NCI-H82 (cell line): ENCODE data around the gene CPT2.

ENCODE experiments used
- DNase-seq: peaks from one replicate; lab custom pipeline; 2025; lab: John Stamatoyannopoulos, UW

Gene CPT2

DNA sequence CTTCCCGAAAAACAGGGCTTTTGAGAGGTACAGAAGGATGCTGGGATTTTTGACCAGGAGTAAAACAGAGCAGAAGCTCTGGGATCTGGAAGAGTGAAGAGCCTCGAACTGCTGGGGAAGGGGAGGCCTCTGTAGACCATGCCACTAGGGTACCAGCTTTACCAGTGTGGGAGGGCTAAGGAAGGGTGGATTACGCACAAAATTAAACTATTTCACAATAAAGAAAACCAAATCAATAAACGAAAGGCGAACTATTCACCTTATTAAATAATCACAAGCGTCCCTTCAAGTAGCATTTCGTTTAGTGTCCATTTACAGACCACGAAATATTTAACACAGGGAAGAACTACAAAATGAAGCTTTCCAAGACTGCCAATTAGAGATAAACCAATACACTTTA is 23.1 kb downstream of the CPT2 start:
- no peak for DNase-seq

DNA sequence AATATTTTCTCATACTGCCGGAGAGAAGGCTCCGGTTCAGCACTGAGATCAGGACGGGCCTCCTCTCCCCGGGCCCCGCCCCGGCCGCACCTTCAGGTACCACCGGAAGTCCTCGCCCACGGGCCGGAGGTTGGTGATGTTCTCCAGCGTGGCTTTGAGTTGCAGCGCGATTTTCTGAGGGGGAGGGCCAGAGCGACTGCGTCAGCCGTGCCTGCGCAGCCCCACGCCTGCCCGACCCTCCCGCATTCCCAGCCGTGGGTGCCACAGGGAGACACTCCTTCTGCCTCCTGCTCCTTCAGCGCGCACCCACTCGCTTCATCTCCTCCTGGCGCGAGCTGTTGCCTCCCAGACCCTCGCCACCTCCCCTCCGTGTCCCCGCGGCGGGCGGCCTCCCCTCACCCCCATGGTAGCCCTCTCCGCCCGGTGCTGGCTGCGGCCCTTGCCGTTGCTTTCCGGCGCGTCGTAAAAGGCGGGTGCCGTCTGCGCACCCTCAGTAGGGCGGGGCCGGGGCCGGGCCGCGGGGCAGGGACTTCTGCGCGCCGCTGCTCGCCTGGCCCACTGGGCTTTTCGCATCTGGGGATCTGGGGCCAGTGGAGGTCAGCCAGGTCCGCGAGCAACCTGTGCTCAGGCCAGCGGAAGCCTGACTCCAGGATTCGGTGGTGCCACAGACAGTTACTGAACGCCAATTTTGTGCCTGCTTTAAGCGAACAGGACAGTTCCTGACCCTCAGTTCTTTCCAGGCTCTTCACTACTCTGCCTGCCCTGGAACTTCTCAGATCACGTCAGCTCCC is 23.7 kb downstream of the CPT2 start, which contains the start of gene CZIB:
CZIB (minus strand) TSS at position 464 of the 791 bp plus-strand sequence; CDS start at position 405, 59 bp downstream.
- peak; percentile 97 for DNase-seq

DNA sequence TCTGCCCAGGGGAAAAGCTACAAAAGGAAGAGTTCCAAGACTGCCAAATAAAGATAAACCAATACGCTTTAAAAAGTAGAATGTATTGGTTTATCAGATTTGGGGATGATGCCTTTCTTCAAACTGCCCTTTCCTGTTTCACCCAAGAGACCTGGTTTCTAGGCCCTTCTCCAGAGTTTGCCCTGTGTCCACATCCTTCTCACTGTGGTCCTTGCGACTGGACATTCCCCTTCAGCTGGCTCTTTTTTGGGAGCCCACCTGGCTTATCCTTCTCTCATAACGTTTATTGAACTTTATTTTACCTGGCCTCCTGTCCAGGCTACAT is 24.3 kb downstream of the CPT2 start:
- no peak for DNase-seq

DNA sequence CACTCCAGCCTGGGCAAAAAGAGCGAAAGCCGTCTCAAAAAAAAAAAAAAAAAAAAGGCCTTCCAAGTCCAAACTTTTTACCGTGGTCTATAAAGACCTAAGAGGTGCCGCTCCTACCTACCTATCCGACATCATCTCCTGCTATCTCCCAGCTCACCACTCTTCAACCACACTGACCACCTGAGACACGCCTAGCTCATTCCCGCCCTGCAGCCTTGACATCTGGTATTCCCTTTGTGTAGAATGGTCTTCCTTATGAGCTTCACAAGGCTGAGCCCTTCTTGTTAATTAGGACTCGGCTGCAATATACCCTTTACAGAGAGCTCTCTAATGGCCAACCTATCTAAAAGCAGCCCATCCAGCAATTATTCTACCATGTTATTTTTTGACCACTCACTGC is 41.0 kb downstream of the CPT2 start:
- peak; percentile 40 for DNase-seq

DNA sequence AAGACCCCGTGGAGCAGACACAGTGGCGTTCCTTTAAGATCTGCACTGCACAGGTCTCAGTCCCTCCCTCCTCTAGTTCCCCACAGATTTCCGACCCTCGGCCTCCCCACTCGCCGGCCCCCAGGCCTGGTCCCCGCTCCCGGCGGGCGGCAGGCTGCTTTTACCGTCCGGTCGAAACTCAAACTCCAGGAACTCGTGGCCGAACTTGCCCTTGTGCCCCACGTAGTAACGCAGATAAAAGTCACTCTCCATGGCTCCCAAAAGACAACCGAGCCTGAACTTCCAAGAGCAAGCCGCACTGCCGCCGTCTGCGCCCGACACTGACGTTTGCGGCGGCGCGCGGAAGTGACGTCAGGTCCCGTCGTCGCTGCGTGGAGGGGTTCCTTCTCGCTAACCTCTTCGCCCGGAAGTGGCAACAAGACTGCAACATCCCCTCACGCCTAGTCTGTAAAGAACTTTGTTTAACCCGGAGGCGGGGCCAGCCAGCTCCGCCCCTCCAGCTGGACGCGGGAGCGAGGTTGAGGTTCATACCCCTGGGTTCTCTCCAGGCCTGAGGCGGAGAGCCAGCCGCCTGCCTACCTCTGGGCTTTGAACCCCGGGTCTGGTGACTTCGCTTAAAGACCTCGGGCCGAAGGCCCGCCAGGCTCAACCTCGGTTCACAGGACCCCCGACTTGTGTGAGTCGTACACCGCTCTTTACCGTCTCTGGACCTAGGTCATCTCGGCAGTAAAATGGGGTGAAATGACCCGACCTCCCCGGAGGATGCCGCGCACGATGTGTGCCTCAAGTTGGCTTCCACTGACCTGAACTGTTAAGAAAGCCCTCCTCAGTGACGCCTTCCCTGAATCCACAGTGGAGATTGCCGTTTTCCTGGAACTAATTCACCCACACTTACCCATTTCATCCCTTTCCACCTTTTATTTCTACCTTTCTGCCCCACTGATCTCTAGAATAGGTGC is 41.9 kb downstream of the CPT2 start, which contains the start of gene MAGOH:
MAGOH (minus strand) TSS at position 322 of the 959 bp plus-strand sequence; CDS start at position 252, 70 bp downstream.
- peak; percentile 99 for DNase-seq

DNA sequence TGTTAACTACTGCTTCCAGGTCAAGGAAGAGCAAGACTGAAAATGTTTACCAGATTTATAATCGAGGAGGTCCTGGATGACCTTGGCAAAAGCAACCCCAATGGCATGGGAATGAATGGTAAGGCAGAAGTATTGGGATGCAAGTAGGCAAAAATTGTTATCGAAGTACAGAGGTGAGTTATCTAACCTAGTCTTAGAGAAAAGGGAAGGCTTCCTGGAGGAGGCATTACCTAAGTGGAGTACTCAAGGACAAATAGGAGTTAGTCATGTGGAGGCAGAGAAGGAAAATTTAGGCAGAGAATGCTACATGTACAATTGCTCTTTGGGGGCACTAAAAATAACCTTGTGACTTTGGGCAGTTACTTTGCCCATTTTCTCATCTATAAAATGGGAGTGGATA is 45.2 kb downstream of the CPT2 start:
- no peak for DNase-seq

DNA sequence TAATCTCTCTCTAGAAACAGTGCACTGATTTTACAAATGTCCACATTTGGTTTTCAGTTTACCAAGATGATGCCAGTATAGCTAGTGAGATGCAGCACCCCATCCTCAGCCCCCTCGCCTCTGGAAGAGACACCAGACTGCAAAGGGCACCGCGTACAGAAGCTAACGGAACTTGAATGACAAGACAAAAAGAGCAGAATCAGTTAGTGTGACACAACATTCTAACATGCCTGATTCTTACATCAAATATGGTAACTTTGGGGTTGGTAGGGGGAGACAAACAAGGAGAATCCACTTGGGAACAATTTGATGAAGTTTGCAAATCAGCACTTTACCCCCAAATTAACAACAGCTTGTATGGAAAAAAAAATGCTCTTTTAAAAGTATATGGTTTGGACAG is 45.8 kb downstream of the CPT2 start:
- no peak for DNase-seq

DNA sequence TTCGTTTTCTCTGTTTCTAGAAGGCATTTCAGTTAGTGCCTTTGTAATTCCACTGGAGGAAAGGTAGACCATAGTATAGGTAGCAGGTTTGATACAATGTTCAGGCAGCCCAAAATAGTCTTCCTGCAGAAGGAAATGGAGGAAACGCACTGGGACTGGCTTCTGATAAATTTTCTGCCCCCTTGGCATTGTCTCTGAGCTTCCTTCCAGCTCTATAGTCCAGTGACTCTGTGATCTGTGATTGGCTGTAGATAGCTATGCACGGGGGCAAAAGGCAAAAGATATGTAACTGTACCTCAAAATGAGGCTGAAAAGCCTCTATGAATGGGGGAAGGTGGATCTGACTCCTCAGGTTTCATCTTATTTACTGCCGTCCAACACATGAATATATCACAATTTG is 47.5 kb downstream of the CPT2 start:
- no peak for DNase-seq

DNA sequence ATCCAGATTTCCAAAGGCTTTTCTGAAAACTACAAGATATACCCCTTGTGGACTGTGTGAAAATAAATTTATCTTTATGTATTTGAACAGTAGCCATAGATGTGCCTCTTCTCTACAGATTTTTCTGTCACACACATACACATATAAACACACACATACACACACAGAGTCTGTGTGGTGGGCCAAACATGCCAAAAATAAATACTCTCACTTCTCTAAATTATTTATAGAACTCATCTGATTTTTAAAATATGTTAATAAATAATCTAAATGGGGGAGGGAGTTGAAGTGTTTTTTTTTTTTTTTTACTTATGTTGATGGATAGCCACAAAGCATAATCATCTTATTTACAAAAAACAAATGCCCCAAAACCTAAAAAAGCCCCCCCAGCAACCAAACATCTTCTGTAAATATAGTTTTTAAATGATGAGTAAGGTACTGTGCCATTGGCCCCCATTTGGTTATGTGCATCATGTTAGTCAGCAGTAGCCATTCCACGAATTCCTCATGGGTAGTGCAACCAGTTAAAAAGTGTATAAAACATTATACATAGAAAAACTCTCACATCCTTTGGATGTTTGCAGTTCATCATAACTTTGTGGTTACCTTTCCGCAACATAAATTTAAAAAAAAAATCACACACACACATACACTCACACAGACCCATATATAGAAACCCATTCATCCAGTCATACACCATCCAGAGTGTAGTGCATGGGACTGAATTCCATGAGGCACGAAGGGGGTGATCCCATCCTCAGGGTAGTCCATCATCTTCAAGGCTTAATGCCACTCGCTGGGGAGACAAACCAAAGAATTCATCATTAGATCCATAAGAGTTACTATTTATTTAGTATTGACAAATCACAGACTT is 49.9 kb downstream of the CPT2 start:
- no peak for DNase-seq

DNA sequence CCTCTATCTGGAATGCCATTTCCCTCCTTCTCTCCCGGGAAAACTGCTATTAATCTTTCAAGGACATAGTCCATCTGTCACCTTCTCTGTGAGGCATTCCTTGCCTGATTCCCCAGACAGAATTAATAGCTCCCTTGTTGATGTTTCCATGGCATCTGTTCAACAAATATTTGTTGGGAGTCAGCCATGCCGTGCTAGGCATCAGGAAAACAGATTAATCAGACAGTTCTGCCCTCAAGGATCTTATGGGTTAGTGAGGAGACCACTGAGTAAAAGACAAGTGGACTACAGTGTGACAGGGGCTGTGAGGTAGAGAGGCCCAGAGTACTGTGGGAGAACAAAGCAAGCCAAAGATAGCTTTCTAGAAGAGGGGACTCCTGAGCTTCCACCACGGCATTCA is 53.1 kb downstream of the CPT2 start:
- peak; percentile 98 for DNase-seq

DNA sequence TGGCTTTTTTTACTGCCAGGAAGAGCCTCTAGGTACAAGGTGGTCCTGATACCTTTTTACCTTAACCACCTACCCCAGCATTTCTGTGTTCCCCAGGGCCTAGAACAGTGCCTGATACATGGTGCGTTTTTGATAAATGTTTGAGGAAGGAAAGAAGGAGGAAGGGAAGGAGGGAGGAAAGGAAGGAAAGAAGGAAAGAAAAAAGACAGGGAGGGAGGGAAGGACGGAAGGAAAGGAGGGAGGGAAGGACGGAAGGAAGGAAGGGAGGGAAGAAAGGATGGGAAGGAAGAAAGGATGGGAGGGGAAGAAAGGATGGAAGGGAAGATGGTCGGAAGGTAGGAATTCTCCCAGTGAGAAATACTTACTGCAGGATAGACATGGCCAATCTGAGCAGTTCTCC is 53.7 kb downstream of the CPT2 start:
- no peak for DNase-seq

DNA sequence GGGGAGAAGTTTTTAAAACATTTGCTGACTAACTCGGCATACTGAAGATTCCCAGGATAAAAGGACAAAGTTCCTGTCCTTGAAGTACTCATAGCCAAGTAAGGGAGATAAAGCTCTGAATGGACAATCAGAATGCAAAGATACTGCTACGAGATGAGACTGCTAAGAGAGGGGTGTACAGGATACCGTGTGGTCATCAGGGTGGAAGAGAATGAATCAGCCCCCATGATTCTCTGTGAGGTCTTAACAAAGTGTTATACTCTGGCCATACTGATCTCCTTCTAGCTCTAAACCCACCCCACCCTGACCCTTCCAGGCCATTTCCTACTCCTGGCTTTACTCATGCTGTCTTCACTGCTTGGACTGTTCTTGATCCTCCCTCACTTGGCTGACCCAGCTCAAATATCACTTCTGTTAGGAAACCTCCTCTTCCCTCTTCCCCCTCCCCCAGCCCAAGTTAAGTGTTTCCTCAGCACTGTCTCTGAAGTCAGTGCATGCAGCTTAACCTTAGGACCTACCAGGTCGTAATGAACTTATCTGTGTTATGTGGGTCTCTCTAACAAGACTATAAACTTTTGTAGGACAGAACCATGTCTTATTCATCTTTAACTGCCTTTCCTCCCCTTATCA is 57.5 kb downstream of the CPT2 start:
- no peak for DNase-seq

DNA sequence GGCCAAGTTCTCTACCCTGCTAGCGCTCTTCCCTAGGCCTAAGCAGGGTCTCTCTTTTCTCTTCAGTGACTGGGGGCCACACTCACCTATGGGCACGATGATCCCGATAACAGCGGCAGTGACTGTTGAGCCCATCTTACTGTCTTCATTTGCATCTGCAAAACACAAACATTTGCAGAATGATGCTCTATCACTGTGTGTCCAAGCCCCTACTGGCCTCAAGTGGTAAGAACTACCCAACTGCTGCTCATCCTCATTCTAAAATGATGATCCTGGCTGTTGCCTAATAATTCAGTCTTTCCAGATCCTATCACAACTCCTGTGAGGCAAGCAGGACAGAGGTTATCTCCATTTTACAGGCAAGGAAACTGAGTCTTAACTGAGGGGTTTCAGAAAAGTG is 58.4 kb downstream of the CPT2 start:
- no peak for DNase-seq

DNA sequence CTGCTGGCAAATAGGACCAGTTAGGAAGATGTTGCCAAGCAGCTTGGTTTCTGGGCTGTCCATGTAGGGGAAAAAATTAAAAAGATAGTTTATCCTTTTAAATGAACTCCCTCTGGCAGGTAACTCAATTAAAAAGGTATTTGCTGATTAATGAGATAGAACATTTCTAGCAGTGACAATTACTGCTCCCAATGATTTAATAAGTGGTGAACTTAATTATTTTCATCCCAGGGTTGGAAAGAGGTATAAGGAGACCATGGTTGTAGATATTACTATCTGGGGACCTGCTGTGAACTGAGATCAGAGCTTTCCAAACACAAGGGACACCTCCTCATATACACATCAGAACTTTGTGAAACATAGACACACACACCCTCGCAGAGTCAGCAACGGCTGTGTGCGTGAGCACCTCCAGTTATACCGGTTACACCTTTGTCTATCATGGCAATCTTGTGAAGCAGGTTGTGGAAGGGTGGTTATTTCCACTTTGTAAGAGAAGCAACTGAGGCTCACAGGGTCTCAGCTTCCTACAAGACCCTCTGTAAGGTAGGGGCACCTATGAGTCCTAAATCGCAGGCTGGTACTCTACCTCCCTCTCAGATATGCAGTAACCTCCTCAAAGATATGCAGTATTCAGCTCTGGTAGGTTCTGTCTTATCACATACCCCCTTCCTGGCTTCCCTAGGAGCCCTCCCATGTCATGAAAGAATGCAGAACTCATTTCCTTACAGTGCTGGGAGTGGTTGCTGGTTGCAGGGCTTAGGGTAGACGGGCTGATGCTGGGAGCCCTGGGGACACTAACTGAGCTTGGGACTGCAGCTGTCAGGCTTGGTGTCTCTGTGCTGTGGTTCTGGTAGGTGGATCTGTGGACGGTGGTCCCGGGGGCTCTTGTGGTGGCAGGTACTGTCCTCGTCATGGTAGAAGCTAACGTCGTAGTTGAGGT is 60.2 kb downstream of the CPT2 start:
- DNase-seq = peak; percentile 26

DNA sequence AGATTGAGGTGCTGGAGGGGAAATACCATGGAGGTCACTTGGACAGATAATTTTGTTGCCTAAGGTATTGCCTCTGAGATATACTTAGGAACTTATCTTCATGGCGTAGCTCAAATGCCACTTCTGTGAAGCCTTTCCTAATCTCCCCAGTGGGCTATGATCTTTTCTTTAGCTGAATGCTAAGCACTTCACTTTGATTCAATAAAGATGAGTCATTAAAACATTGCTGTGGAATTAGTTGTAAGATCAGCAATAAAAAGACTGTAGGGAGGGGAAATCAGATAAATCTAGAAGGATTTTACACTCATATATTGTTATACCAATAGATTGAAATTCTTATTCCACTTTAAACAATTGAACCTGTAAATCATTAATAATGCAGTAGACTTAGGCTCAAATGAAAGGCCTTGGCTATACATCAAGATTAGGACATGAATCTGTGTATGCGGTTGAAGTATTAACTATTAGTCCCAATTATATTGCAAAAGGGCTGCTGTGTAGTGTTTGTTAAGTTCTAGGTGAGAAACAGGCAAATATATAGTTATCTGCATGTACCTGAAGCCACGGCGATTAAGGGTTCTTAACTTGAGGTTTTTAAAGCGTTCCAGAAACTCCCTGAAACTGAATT is 60.9 kb downstream of the CPT2 start:
- DNase-seq = no peak

DNA sequence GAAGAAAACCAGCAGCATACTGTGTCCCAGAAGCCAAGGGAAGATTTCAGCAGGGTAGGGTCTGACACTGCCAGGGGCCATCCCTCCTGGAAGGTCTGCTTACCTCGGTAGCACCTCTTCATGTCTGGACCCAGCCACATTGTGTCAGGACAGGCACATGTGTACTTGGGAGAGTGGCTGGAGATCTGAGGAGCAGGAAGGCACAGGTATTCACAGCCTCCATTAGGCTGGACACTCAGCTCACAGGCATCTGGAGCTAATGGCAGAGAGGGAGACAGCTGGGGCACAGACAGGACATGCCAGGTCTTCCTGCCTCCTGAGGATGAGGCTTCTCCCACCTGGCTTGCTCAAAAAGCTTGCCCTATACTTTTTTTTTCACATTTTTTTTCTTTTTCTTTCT is 61.6 kb downstream of the CPT2 start:
- no peak for DNase-seq

DNA sequence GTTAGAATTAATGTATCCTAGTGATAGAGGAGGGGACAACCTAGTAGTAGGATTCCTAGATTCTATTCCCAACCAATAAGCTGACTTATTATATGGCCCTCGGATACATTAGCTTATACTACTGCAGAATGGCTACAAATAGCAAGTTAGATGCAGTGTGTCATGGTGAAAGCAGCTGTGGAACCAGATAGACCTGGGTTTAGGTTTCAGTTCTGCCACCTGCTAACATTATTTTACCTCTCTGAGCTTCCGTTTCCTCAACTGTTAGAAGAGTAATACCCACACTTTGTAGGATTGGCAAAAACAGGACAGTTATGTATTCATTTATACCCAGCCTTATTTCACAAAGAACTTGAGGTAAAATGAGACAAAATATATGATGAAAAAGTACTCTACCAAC is 63.3 kb downstream of the CPT2 start:
- DNase-seq = no peak

DNA sequence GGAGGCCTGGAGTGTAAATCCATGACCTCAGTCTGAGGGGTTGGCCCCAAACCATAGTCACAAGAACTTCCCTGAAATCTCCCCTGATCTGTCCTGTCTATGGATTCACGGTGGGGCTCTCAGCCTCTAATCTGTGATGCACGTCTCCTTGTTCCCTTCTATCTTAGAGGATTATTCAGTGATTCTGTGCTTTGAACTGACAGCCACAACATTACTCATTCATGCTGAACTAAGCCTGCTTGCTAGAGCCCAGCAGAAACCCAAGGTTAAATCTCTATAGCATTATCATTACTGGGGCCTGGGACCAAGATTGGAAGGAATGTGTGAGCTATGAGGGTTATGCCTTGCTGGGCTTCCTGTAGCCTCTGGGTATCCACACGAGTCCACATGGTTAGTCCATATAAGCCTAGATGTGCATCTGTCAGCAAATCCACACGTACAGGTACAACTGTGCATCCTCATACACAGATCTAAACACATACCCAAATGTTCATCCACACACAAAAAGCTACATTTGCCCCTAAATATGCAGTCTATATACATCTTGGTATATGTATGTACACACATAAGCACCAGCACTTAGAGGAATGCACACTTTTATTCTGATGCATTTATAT is 64.1 kb downstream of the CPT2 start:
- DNase-seq = peak; percentile 60

DNA sequence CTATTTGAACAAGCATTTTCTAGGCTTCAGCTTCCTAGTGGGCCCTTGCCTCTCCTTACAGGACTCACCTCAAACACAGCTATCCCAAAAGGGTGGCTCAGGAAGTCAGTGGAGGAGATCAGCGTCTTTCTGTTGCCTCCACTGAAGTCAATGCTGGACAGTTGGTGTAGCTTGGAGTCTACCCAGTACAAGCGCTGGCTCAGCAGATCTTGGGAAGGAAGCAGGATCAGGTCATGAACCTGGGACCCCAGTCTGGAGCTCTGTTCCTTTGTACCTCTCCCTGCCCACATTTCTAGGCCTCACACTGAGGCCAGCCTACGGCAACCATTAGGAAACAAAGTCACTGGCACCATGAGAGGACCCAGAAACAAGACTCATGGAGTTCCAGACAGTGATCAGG is 65.4 kb downstream of the CPT2 start:
- DNase-seq = no peak
